Measurements from ENCODE around the gene AGAP1. TPM values are rescaled to one million over a fixed set of nuclear protein-coding genes. Genes with fewer than 3 reads are reported as not detected.

Gene AGAP1
- total RNA-seq, 1 experiment from 2014 or later: 25.8 TPM

DNA sequence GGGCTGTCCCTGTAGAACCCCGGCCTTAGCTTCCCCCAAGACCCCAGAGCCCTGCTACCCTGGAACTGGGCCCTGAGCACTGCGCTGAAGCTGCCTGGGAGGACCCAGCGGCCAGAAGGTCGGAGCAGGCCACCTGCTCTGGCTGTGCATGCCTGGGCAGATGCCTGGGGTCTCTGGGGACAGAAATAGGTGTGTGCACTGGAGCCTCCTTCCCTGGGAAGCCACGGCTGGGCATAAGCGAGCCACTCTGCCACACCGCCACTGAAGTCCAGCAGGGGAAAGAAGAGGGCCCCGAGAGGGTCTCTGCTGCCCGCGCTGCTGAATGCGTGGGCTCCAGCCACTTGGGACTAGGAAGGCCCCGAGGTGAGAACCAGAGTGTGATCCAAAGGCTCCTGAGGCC lies 667.7 kb downstream of the AGAP1 start:
- peaks cover 45 to 47% of the 10 kb centered on the region in 2 experiments for H3K4me1 Mint-ChIP-seq
- Histone ChIP-seq H3K27ac (ENCODE audit: insufficient read length, low read depth, low read length) (no peak overlapping the region), H3K27me3 (ENCODE audit: insufficient read depth, low read length) (peaks cover 70% of the 10 kb centered on the region), H3K14ac (ENCODE audit: insufficient read depth, low read length) (no peak overlapping the region), H2AK5ac (ENCODE audit: insufficient read length, low read length) (no peak overlapping the region), H4K5ac (ENCODE audit: insufficient read length, low read depth, low read length) (no peak overlapping the region), H3K4ac (ENCODE audit: low read depth, low read length) (no peak overlapping the region), H3K79me2 (ENCODE audit: insufficient read depth, low read length) (no peaks in the 10 kb centered on the region), H4K20me1 (ENCODE audit: control insufficient read depth, insufficient read depth, insufficient read length) (no peaks in the 10 kb centered on the region), H2AFZ (ENCODE audit: low read length) (no peak overlapping the region), H2BK12ac (ENCODE audit: insufficient read length, low read depth, low read length) (no peak overlapping the region), H3K79me1 (ENCODE audit: insufficient read depth, low read depth, low read length, poor library complexity, severe bottlenecking) (no peaks in the 10 kb centered on the region), H3T11ph (ENCODE audit: low read length) (no peak overlapping the region), H3K18ac (ENCODE audit: insufficient read length, low read depth, low read length) (no peak overlapping the region), H3K23ac (ENCODE audit: insufficient read length, low read depth, low read length) (no peak overlapping the region), H3K23me2 (ENCODE audit: insufficient read length, low read depth, low read length, poor library complexity, severe bottlenecking) (peaks cover 10% of the 10 kb centered on the region), H2BK20ac (ENCODE audit: low read depth, low read length, poor library complexity, severe bottlenecking) (no peak overlapping the region), H3K4me1 (ENCODE audit: insufficient read depth, low read length) (peaks cover 4% of the 10 kb centered on the region; the same call in 1 of the 2 replicates), H2BK15ac (ENCODE audit: low read depth, low read length) (no peak overlapping the region), H2BK5ac (ENCODE audit: insufficient read length, low read length) (no peak overlapping the region), H3K9me3 (ENCODE audit: control insufficient read depth, low read depth, low read length) (no peaks in the 10 kb centered on the region), H3K4me2 (ENCODE audit: insufficient read depth, insufficient read length, low read length) (no peak overlapping the region), H3K56ac (ENCODE audit: insufficient read length, low read depth, low read length) (no peak overlapping the region), H4K8ac (replicated peaks; ENCODE audit: insufficient read length, low read depth, low read length) (no peak overlapping the region), H3K9ac (ENCODE audit: extremely low read depth, insufficient read length, low read length) (no peak overlapping the region), H4K91ac (ENCODE audit: insufficient read length, low read depth, low read length) (no peak overlapping the region), H2BK120ac (ENCODE audit: low read depth, low read length, poor library complexity, severe bottlenecking) (no peak overlapping the region)
- TF ChIP-seq, protein P1, sequence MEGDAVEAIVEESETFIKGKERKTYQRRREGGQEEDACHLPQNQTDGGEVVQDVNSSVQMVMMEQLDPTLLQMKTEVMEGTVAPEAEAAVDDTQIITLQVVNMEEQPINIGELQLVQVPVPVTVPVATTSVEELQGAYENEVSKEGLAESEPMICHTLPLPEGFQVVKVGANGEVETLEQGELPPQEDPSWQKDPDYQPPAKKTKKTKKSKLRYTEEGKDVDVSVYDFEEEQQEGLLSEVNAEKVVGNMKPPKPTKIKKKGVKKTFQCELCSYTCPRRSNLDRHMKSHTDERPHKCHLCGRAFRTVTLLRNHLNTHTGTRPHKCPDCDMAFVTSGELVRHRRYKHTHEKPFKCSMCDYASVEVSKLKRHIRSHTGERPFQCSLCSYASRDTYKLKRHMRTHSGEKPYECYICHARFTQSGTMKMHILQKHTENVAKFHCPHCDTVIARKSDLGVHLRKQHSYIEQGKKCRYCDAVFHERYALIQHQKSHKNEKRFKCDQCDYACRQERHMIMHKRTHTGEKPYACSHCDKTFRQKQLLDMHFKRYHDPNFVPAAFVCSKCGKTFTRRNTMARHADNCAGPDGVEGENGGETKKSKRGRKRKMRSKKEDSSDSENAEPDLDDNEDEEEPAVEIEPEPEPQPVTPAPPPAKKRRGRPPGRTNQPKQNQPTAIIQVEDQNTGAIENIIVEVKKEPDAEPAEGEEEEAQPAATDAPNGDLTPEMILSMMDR (conservative IDR thresholded peaks at IDR 0.05): no peak
- WGBS (ENCODE audit: extremely low coverage, insufficient read length, low lambda C conversion rate): no CpG with 5 or more reads among the region's 12 CpGs
- peaks cover 0 to 5% (median 0%) of the 10 kb centered on the region in 3 experiments; a peak in 2 of 7 replicates for H3K36me3 Mint-ChIP-seq (ENCODE audit: insufficient read depth in 1 of 3, low read depth in 3 of 3)
- H3K27me3 Mint-ChIP-seq (ENCODE audit: low read depth): peaks cover 97% of the 10 kb centered on the region
- no peak for DNase-seq
- H3K4me3 Mint-ChIP-seq: no peak overlapping the region
- peaks cover 0 to 3% of the 10 kb centered on the region in 2 experiments; a peak in 1 of 5 replicates for H3K9me3 Mint-ChIP-seq
- no peak overlapping the region for H3K27ac Mint-ChIP-seq

All from H9 (cell line).